ENCODE data around the gene APOA4.
A peak's percentile ranks its signal among the peaks of the same experiment; 100 is the strongest.

The APOA4 gene

GRCh38 chr11:116840746-116841296 lies 17.7 kb upstream of the APOA4 start:
- DNase-seq (ENCODE audit: low spot score), result no peak
- TF ChIP-seq CTCF (IDR thresholded peaks at IDR 0.05; ENCODE audit: extremely low read depth, missing control alignments), result no peak

GRCh38 chr11:116840224-116840745 lies 17.2 kb upstream of the APOA4 start:
- no peak for DNase-seq (ENCODE audit: low spot score)
- TF ChIP-seq CTCF (IDR thresholded peaks at IDR 0.05; ENCODE audit: extremely low read depth, missing control alignments), result no peak

- no peak for TF ChIP-seq CTCF (IDR thresholded peaks at IDR 0.05; ENCODE audit: extremely low read depth, missing control alignments)
- DNase-seq (ENCODE audit: low spot score), result no peak
Measured at GRCh38 chr11:116838321-116839084, 15.4 kb upstream of the APOA4 start.

- TF ChIP-seq CTCF (IDR thresholded peaks at IDR 0.05; ENCODE audit: extremely low read depth, missing control alignments), result no peak
- no peak for DNase-seq (ENCODE audit: low spot score)
Measured at GRCh38 chr11:116837231-116838091, 14.4 kb upstream of the APOA4 start, which contains the start of gene APOA1. Gene APOA1 (minus strand): TSS chr11:116837622. CDS start chr11:116837387, 235 bp downstream.

GRCh38 chr11:116836632-116836991 lies 13.5 kb upstream of the APOA4 start:
- DNase-seq (ENCODE audit: low spot score), result no peak

GRCh38 chr11:116835791-116836631 lies 12.9 kb upstream of the APOA4 start:
- TF ChIP-seq CTCF (IDR thresholded peaks at IDR 0.05; ENCODE audit: extremely low read depth, missing control alignments), result peak; percentile 46

More at GRCh38 chr11:116836632-116836991, 13.5 kb upstream of the APOA4 start:
- no peak for TF ChIP-seq CTCF (IDR thresholded peaks at IDR 0.05; ENCODE audit: extremely low read depth, missing control alignments)

More at GRCh38 chr11:116835791-116836631, 12.9 kb upstream of the APOA4 start:
- DNase-seq (ENCODE audit: low spot score), result peak; percentile 91

Measured in GM20000 (cell line).